NT2/D1 (cell line): ENCODE data around the gene TNFRSF13B.
A peak's percentile ranks its signal among the peaks of the same experiment; 100 is the strongest.

Experiments
- DNase-seq: peaks from one replicate; pipeline ENCODE4 v3.0.0-alpha.2; 2011; ENCODE audit warnings: low read depth, low spot score
- H3K27me3 ChIP-seq: 2 replicates; pipeline ENCODE4 v1.6.0; 2011; ENCODE audit warnings: mild to moderate bottlenecking; ENCODE audit not compliant: insufficient read length, insufficient read depth
- H3K36me3 ChIP-seq: 2 replicates; pipeline ENCODE4 v1.6.1; 2011; ENCODE audit warnings: mild to moderate bottlenecking, low read length, mixed read lengths; ENCODE audit not compliant: insufficient read depth, insufficient read length
- H3K4me1 ChIP-seq: 2 replicates; pipeline ENCODE4 v1.5.1; 2011; ENCODE audit not compliant: insufficient read depth, insufficient read length
- H3K4me3 ChIP-seq: 2 replicates; pipeline ENCODE4 v1.5.1; 2011; ENCODE audit warnings: low read depth; ENCODE audit not compliant: insufficient read length
- H3K9ac ChIP-seq: 2 replicates; pipeline ENCODE4 v1.6.0; 2011; ENCODE audit warnings: low read depth; ENCODE audit not compliant: insufficient read length
- H3K9me3 ChIP-seq: 2 replicates; pipeline ENCODE4 v1.5.1; 2011; ENCODE audit warnings: mild to moderate bottlenecking, low read length; ENCODE audit not compliant: insufficient read depth
- SUZ12 ChIP-seq: IDR thresholded peaks from 2 replicates; pipeline ENCODE4 v1.6.1; 2011; ENCODE audit not compliant: insufficient read length, insufficient read depth; ENCODE audit errors: extremely low read depth
- YY1 ChIP-seq: IDR thresholded peaks from 2 replicates; pipeline ENCODE4 v1.6.1; 2011; ENCODE audit not compliant: insufficient read length, insufficient read depth
- ZNF274 ChIP-seq: IDR thresholded peaks from 2 replicates; pipeline ENCODE4 v1.6.1; 2011; ENCODE audit warnings: mild to moderate bottlenecking, low read depth, low read length

Gene TNFRSF13B

GRCh38 chr17:16943032-16943352 lies 28.9 kb downstream of the TNFRSF13B start:
- Histone ChIP-seq H3K4me3 (no peak overlapping the region), H3K9ac (no peak overlapping the region), H3K27me3 (no peaks in the 10 kb centered on the region), H3K4me1 (peaks cover 28% of the 10 kb centered on the region), H3K36me3 (no peaks in the 10 kb centered on the region), H3K9me3 (no peaks in the 10 kb centered on the region)
- DNase-seq, result no peak
- TF ChIP-seq YY1, result no peak
- TF ChIP-seq SUZ12, result no peak
- TF ChIP-seq ZNF274, result no peak

- Histone ChIP-seq H3K27me3 (no peaks in the 10 kb centered on the region), H3K9me3 (no peaks in the 10 kb centered on the region), H3K36me3 (no peaks in the 10 kb centered on the region), H3K4me3 (no peak overlapping the region), H3K9ac (no peak overlapping the region), H3K4me1 (peaks cover 28% of the 10 kb centered on the region)
- TF ChIP-seq YY1, result no peak
- no peak for TF ChIP-seq ZNF274
- no peak for TF ChIP-seq SUZ12
- DNase-seq, result no peak
These were observed 29.5 kb downstream of the TNFRSF13B start for GRCh38 chr17:16942141-16943031.

- H3K36me3 ChIP-seq, result no peaks in the 10 kb centered on the region
These were observed 30.6 kb downstream of the TNFRSF13B start for GRCh38 chr17:16941072-16942036.

GRCh38 chr17:16940116-16940881 lies 31.6 kb downstream of the TNFRSF13B start:
- Histone ChIP-seq H3K9me3 (no peaks in the 10 kb centered on the region), H3K4me1 (peaks cover 20% of the 10 kb centered on the region), H3K4me3 (no peak overlapping the region), H3K36me3 (no peaks in the 10 kb centered on the region), H3K9ac (peak overlapping the region; percentile 32), H3K27me3 (no peaks in the 10 kb centered on the region)
- DNase-seq, result no peak
- no peak for TF ChIP-seq SUZ12
- no peak for TF ChIP-seq ZNF274
- TF ChIP-seq YY1, result no peak

More at GRCh38 chr17:16941072-16942036, 30.6 kb downstream of the TNFRSF13B start:
- no peaks in the 10 kb centered on the region for H3K9me3 ChIP-seq
- no peak overlapping the region for H3K4me3 ChIP-seq
- no peak for DNase-seq
- peaks cover 28% of the 10 kb centered on the region for H3K4me1 ChIP-seq
- TF ChIP-seq ZNF274, result no peak
- H3K27me3 ChIP-seq, result no peaks in the 10 kb centered on the region
- no peak overlapping the region for H3K9ac ChIP-seq

GRCh38 chr17:16939606-16940115 lies 32.3 kb downstream of the TNFRSF13B start:
- DNase-seq, result no peak
- H3K4me1 ChIP-seq, result peaks cover 17% of the 10 kb centered on the region
- peak overlapping the region; percentile 32 for H3K9ac ChIP-seq
- TF ChIP-seq YY1, result no peak
- TF ChIP-seq SUZ12, result no peak
- no peak for TF ChIP-seq ZNF274
- no peaks in the 10 kb centered on the region for H3K36me3 ChIP-seq
- H3K27me3 ChIP-seq, result no peaks in the 10 kb centered on the region
- H3K9me3 ChIP-seq, result no peaks in the 10 kb centered on the region
- no peak overlapping the region for H3K4me3 ChIP-seq

GRCh38 chr17:16939208-16939576 lies 32.7 kb downstream of the TNFRSF13B start:
- Histone ChIP-seq H3K4me1 (peaks cover 17% of the 10 kb centered on the region), H3K9ac (no peak overlapping the region), H3K36me3 (no peaks in the 10 kb centered on the region), H3K9me3 (no peaks in the 10 kb centered on the region), H3K4me3 (no peak overlapping the region), H3K27me3 (no peaks in the 10 kb centered on the region)
- DNase-seq, result no peak
- TF ChIP-seq YY1 (no peak), ZNF274 (no peak)
